ENCODE measurements around the gene TUBB.

DNA sequence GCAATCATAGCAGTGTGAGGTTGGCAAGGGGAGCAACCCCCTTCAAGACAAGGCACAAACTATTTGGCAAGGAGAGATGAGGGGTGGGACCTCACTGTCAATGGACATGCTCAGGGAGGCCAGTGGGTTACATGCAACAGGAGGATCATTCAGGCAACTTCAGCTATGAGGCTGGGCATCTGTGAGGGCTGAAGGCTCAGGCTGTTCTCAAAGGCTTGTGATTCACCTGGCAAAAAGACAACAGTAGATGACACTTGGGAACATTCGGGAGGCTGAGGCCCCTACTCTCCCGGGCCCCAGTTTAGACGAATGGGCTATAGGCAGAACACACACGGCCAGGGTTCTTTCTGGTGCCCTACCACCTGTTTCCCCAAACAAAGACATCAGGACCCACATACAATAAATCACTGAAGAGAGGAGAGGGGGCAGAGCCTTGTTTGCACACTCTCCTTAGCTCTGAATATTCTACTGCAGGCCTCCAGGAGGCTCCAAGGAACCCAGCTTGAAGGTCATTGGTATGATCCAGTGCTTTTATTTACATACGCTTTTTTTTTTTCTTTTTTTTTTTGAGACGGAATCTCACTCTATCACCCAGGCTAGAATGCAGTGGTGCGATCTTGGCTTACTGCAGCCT, 7.9 kb downstream of the TUBB start:
- TF ChIP-seq, protein P1, sequence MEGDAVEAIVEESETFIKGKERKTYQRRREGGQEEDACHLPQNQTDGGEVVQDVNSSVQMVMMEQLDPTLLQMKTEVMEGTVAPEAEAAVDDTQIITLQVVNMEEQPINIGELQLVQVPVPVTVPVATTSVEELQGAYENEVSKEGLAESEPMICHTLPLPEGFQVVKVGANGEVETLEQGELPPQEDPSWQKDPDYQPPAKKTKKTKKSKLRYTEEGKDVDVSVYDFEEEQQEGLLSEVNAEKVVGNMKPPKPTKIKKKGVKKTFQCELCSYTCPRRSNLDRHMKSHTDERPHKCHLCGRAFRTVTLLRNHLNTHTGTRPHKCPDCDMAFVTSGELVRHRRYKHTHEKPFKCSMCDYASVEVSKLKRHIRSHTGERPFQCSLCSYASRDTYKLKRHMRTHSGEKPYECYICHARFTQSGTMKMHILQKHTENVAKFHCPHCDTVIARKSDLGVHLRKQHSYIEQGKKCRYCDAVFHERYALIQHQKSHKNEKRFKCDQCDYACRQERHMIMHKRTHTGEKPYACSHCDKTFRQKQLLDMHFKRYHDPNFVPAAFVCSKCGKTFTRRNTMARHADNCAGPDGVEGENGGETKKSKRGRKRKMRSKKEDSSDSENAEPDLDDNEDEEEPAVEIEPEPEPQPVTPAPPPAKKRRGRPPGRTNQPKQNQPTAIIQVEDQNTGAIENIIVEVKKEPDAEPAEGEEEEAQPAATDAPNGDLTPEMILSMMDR (IDR thresholded peaks at IDR 0.05) = peak in 1 of 4 experiments; percentile 3
- no peak for TF ChIP-seq EP300 (IDR thresholded peaks at IDR 0.05)
